HepG2 (cell line): ENCODE results near the gene TUBB. TPM values are rescaled to one million over a fixed set of nuclear protein-coding genes. Genes with fewer than 3 reads are reported as not detected.

Experiments used
- ATF7 ChIP-seq, 2 experiments: fragments of 450-650 bp in 1 of 2; sonication (generic) in 1 of 2; formaldehyde crosslinking in 1 of 2; IDR thresholded peaks; 2 replicates each; pipeline versions ENCODE4 v1.4.0 to v1.6.1; 2016 to 2020; ENCODE audit warnings: antibody characterized with exemption in 1 of 2, mild to moderate bottlenecking in 1 of 2, missing genetic modification reagents in 1 of 2
- GATA4 ChIP-seq: sonication (generic); IDR thresholded peaks from 2 replicates; pipeline ENCODE4 v1.6.1; 2016; ENCODE audit warnings: antibody characterized with exemption, low read depth, borderline replicate concordance
- ISX ChIP-seq: sonication (generic); formaldehyde crosslinking; conservative IDR thresholded peaks from 2 replicates; pipeline ENCODE4 v1.5.0; 2020; ENCODE audit warnings: missing genetic modification reagents
- KDM2A ChIP-seq: sonication (generic); formaldehyde crosslinking; IDR thresholded peaks from 2 replicates; pipeline ENCODE4 v1.4.0; 2020; ENCODE audit warnings: low read depth, missing genetic modification reagents, borderline replicate concordance
- KDM5A ChIP-seq: fragments of 200-600 bp; sonication (generic); IDR thresholded peaks from 2 replicates; pipeline ENCODE4 v1.7.0; 2018; ENCODE audit warnings: antibody characterized with exemption, mild to moderate bottlenecking, low read length, borderline replicate concordance
- MEIS2 ChIP-seq: sonication (generic); formaldehyde crosslinking; IDR thresholded peaks from 2 replicates; pipeline ENCODE4 v1.9.0; 2021; ENCODE audit warnings: mild to moderate bottlenecking, missing genetic modification reagents
- NR2F6 ChIP-seq, 2 experiments: IDR thresholded peaks; 2 replicates each; pipeline ENCODE4 v1.6.1; 2016; ENCODE audit warnings: antibody characterized with exemption in 1 of 2, mild to moderate bottlenecking in 1 of 2
- PHF5A ChIP-seq: IDR thresholded peaks from one replicate; pipeline ENCODE4 v1.6.1; 2018; ENCODE audit warnings: low read depth, missing genetic modification reagents; ENCODE audit not compliant: unreplicated experiment
- POLR2A ChIP-seq, 2 experiments: IDR thresholded peaks; 2 replicates each; pipeline ENCODE4 v1.6.1; 2011; ENCODE audit warnings: low read depth in 2 of 2, low read length in 2 of 2, mild to moderate bottlenecking in 1 of 2, moderate library complexity in 1 of 2; ENCODE audit not compliant: insufficient read depth in 1 of 2
- REL ChIP-seq: sonication (generic); formaldehyde crosslinking; conservative IDR thresholded peaks from 2 replicates; pipeline ENCODE4 v1.8.0; 2022; ENCODE audit warnings: mild to moderate bottlenecking, missing genetic modification reagents, moderate library complexity
- SPEN ChIP-seq: sonication (generic); formaldehyde crosslinking; IDR thresholded peaks from 2 replicates; pipeline ENCODE4 v1.5.1; 2020; ENCODE audit warnings: low read depth, mild to moderate bottlenecking, missing genetic modification reagents
- SRSF1 ChIP-seq: fragments of 200-400 bp; formaldehyde crosslinking; optimal IDR thresholded peaks from 2 replicates; pipeline ENCODE3; 2017; ENCODE audit warnings: mild to moderate bottlenecking, low read depth, low read length, moderate library complexity
- ZNF367 ChIP-seq: sonication (generic); formaldehyde crosslinking; IDR thresholded peaks from 2 replicates; pipeline ENCODE4 v1.4.0; 2020; ENCODE audit warnings: missing genetic modification reagents, borderline replicate concordance
- ZNF749 ChIP-seq: sonication (generic); formaldehyde crosslinking; IDR thresholded peaks from 2 replicates; pipeline ENCODE4 v1.8.0; 2022; ENCODE audit warnings: mild to moderate bottlenecking, missing genetic modification reagents, moderate library complexity, borderline replicate concordance
- polyA plus RNA-seq, 8 experiments: library from polyadenylated mRNA; depleted of rRNA in 3 of 8; stranded (reverse) in 7 of 8; unstranded in 1 of 8; fragments of >200 nt; fragmentation: Illumina TruSeq in 4 of 8; extraction: Trizol in 4 of 8; gene quantifications; 2 replicates each; pipeline versions ENCODE4 v1.2.1 to v1.2.3, GENCODE V29; 2011 to 2016; ENCODE audit warnings: low read depth in 4 of 8, missing spikeins in 1 of 8, mixed read lengths in 1 of 8; ENCODE audit not compliant: insufficient read depth in 1 of 8
- total RNA-seq, 5 experiments: library from RNA; depleted of rRNA; stranded (reverse); fragments of >200 nt; fragmentation: Illumina TruSeq; extraction: Trizol; gene quantifications; 2 replicates each; pipeline ENCODE4 v1.2.3, GENCODE V29; 2016; ENCODE audit warnings: low read depth in 1 of 5
- TF ChIP-seq, protein P1 (sequence below): sonication (generic); formaldehyde crosslinking; IDR thresholded peaks from 2 replicates; pipeline ENCODE4 v1.4.0; 2020; ENCODE audit warnings: mild to moderate bottlenecking, missing genetic modification reagents
- TF ChIP-seq, protein P2 (sequence below): sonication (generic); formaldehyde crosslinking; IDR thresholded peaks from 2 replicates; pipeline ENCODE4 v1.9.0; 2022; ENCODE audit warnings: low read depth, missing genetic modification reagents
- TF ChIP-seq, protein P3 (sequence below): sonication (generic); formaldehyde crosslinking; IDR thresholded peaks from 2 replicates; pipeline ENCODE4 v1.8.0; 2022; ENCODE audit warnings: mild to moderate bottlenecking, missing genetic modification reagents, moderate library complexity
- TF ChIP-seq, protein P4 (sequence below): sonication (generic); formaldehyde crosslinking; IDR thresholded peaks from 2 replicates; pipeline ENCODE4 v1.4.0; 2020; ENCODE audit warnings: missing genetic modification reagents

The TUBB gene
- total and polyA plus RNA-seq, 2 of the 13 experiments (the other 11 are each of a cell fraction or from before 2014, with no cell fraction given) = 911 to 1,163 TPM

DNA sequence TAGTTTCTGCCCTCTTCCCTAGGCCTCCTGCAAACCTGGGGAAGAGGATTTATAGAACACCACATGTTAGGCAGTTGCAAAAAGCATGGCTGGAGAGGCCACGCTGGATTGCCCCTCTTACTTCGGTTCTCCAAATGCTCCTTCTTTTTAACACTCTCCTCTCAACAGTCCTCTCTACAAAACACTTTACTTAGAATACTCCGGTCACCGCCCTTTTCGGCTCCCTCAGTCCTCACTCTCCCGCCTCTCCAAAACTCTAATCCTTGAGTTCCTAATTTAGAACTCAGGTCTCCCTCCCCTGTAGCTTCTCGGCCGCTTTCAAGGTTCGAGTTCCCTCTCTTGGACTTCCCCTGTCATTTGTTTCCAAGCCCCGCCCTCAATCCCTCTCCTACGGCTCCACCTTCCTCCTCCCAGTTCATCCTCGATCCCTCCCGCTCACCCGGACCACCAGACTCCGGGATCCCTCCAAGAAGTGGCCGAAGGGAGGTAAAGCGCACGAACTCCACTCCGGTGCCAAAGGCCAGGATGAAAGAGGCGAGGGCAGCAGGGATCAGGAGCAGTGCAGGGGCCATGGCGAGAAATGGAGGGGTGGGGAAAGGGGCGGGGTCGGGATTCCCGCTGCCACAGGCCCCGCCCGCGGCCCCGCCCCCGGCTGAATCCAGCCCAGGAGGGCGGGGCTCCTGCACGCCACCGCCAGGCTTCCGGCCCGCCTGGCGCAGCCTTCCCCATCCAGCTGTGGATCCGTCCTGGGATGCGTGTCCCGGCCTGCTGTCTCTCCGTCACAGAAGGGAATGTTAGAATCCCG lies 29.5 kb upstream of the TUBB start, which contains the start of gene NRM (continued):
- TF ChIP-seq, protein P1, sequence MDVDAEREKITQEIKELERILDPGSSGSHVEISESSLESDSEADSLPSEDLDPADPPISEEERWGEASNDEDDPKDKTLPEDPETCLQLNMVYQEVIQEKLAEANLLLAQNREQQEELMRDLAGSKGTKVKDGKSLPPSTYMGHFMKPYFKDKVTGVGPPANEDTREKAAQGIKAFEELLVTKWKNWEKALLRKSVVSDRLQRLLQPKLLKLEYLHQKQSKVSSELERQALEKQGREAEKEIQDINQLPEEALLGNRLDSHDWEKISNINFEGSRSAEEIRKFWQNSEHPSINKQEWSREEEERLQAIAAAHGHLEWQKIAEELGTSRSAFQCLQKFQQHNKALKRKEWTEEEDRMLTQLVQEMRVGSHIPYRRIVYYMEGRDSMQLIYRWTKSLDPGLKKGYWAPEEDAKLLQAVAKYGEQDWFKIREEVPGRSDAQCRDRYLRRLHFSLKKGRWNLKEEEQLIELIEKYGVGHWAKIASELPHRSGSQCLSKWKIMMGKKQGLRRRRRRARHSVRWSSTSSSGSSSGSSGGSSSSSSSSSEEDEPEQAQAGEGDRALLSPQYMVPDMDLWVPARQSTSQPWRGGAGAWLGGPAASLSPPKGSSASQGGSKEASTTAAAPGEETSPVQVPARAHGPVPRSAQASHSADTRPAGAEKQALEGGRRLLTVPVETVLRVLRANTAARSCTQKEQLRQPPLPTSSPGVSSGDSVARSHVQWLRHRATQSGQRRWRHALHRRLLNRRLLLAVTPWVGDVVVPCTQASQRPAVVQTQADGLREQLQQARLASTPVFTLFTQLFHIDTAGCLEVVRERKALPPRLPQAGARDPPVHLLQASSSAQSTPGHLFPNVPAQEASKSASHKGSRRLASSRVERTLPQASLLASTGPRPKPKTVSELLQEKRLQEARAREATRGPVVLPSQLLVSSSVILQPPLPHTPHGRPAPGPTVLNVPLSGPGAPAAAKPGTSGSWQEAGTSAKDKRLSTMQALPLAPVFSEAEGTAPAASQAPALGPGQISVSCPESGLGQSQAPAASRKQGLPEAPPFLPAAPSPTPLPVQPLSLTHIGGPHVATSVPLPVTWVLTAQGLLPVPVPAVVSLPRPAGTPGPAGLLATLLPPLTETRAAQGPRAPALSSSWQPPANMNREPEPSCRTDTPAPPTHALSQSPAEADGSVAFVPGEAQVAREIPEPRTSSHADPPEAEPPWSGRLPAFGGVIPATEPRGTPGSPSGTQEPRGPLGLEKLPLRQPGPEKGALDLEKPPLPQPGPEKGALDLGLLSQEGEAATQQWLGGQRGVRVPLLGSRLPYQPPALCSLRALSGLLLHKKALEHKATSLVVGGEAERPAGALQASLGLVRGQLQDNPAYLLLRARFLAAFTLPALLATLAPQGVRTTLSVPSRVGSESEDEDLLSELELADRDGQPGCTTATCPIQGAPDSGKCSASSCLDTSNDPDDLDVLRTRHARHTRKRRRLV (CRISPR knock-in tag) = peak; percentile 62; the same call in 1 of the 2 replicates
- TF ChIP-seq, protein P2, sequence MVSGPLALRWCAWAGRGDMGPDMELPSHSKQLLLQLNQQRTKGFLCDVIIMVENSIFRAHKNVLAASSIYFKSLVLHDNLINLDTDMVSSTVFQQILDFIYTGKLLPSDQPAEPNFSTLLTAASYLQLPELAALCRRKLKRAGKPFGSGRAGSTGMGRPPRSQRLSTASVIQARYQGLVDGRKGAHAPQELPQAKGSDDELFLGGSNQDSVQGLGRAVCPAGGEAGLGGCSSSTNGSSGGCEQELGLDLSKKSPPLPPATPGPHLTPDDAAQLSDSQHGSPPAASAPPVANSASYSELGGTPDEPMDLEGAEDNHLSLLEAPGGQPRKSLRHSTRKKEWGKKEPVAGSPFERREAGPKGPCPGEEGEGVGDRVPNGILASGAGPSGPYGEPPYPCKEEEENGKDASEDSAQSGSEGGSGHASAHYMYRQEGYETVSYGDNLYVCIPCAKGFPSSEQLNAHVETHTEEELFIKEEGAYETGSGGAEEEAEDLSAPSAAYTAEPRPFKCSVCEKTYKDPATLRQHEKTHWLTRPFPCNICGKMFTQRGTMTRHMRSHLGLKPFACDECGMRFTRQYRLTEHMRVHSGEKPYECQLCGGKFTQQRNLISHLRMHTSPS (CRISPR knock-in tag) = no peak
- TF ChIP-seq REL = 0 out of 2 replicates have a peak, but pooled peaks have one; percentile 49
- TF ChIP-seq SRSF1 = peak; percentile 80
- TF ChIP-seq ZNF749 (CRISPR knock-in tag) = peak; percentile 68; the same call in 1 of the 2 replicates
- peak; percentile 48; the same call in 1 of the 2 replicates for TF ChIP-seq MEIS2 (CRISPR knock-in tag)
- TF ChIP-seq, protein P3, sequence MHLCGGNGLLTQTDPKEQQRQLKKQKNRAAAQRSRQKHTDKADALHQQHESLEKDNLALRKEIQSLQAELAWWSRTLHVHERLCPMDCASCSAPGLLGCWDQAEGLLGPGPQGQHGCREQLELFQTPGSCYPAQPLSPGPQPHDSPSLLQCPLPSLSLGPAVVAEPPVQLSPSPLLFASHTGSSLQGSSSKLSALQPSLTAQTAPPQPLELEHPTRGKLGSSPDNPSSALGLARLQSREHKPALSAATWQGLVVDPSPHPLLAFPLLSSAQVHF (CRISPR knock-in tag) = no peak
- TF ChIP-seq KDM2A (CRISPR knock-in tag) = peak; percentile 85
- TF ChIP-seq KDM5A = peak; percentile 83; the same call in 1 of the 2 replicates
- TF ChIP-seq NR2F6 (IDR thresholded peaks at IDR 0.05) = no peak
- peak; percentile 48; the same call in 1 of the 2 replicates for TF ChIP-seq NR2F6 (CRISPR knock-in tag; IDR thresholded peaks at IDR 0.05)
- peak; percentile 50; the same call in 1 of the 2 replicates for TF ChIP-seq GATA4
- TF ChIP-seq, protein P4, sequence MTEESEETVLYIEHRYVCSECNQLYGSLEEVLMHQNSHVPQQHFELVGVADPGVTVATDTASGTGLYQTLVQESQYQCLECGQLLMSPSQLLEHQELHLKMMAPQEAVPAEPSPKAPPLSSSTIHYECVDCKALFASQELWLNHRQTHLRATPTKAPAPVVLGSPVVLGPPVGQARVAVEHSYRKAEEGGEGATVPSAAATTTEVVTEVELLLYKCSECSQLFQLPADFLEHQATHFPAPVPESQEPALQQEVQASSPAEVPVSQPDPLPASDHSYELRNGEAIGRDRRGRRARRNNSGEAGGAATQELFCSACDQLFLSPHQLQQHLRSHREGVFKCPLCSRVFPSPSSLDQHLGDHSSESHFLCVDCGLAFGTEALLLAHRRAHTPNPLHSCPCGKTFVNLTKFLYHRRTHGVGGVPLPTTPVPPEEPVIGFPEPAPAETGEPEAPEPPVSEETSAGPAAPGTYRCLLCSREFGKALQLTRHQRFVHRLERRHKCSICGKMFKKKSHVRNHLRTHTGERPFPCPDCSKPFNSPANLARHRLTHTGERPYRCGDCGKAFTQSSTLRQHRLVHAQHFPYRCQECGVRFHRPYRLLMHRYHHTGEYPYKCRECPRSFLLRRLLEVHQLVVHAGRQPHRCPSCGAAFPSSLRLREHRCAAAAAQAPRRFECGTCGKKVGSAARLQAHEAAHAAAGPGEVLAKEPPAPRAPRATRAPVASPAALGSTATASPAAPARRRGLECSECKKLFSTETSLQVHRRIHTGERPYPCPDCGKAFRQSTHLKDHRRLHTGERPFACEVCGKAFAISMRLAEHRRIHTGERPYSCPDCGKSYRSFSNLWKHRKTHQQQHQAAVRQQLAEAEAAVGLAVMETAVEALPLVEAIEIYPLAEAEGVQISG = peak; percentile 89
- TF ChIP-seq ISX (CRISPR knock-in tag) = 0 out of 2 replicates have a peak, but pooled peaks have one; percentile 34
- TF ChIP-seq PHF5A = peak; percentile 25
- peak; percentile 65 to 86 for TF ChIP-seq POLR2A (IDR thresholded peaks at IDR 0.05; ENCODE audit: insufficient read depth in 1 of 2, low read depth in 2 of 2, low read length in 2 of 2)
- TF ChIP-seq SPEN (CRISPR knock-in tag) = peak; percentile 72
- no peak for TF ChIP-seq ZNF367 (CRISPR knock-in tag)
- no peak for TF ChIP-seq ATF7 (IDR thresholded peaks at IDR 0.05)
- TF ChIP-seq ATF7 (CRISPR knock-in tag; IDR thresholded peaks at IDR 0.05) = no peak
